Activated naive CD8-positive, alpha-beta T cell treated with anti-CD3 and anti-CD28 coated beads, Interleukin-2, amount 50 U/mL, for 24 hours (primary cell): ENCODE data around the gene SUCLG2.
A peak's percentile ranks its signal among the peaks of the same experiment; 100 is the strongest.

Source experiments
- ATAC-seq: fragments of 150-1000 bp; cut with Tn5 transposase; one replicate; pipeline ENCODE4 v1.10.0; 2021
- DNase-seq: peaks from one replicate; pipeline ENCODE4 v3.0.0; 2021
- H3K27ac Mint-ChIP-seq: one replicate; pipeline ENCODE4 v1.8.0; 2021; ENCODE audit warnings: mild to moderate bottlenecking, mixed read lengths
- H3K27me3 Mint-ChIP-seq: one replicate; pipeline ENCODE4 v1.8.0; 2021; ENCODE audit warnings: mixed read lengths
- H3K36me3 Mint-ChIP-seq: one replicate; pipeline ENCODE4 v1.8.0; 2021; ENCODE audit warnings: low read depth, mixed read lengths
- H3K4me1 Mint-ChIP-seq: one replicate; pipeline ENCODE4 v1.8.0; 2021; ENCODE audit warnings: mixed read lengths
- H3K4me3 Mint-ChIP-seq: one replicate; pipeline ENCODE4 v1.8.0; 2021; ENCODE audit warnings: mild to moderate bottlenecking, moderate library complexity, mixed read lengths
- H3K9me3 Mint-ChIP-seq: one replicate; pipeline ENCODE4 v1.8.0; 2021; ENCODE audit warnings: mixed read lengths

Gene SUCLG2

DNA sequence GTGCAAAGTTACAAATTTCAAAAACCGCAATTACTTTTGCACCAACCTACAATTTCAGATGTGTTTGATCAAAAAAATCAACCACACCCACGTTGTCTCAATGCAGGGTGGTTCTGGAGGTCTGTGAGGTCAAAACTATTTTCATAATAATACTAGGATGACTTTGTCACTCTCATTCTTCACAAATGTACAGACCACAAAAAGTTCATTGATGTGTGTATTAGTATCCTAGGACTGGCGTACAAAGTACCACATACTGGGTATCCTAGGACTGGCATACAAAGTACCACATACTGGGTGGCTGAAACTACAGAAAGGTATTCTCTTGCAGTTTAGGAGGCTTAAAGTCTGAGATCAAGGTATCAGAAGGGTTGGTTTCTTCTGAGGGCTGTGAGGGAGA, 13.0 kb downstream of the SUCLG2 start:
- H3K4me3 Mint-ChIP-seq: no peak overlapping the region
- DNase-seq (no peak), ATAC-seq (peak; percentile 89)
- H3K9me3 Mint-ChIP-seq: no peaks in the 10 kb centered on the region
- H3K4me1 Mint-ChIP-seq: peaks cover 66% of the 10 kb centered on the region
- peaks cover 61% of the 10 kb centered on the region for H3K36me3 Mint-ChIP-seq
- peak overlapping the region; percentile 6 for H3K27ac Mint-ChIP-seq
- H3K27me3 Mint-ChIP-seq: no peaks in the 10 kb centered on the region

GRCh38 chr3:67640023-67640660, 14.3 kb downstream of the SUCLG2 start:
- Mint-ChIP-seq H3K4me3 (no peak overlapping the region), H3K27ac (no peak overlapping the region), H3K27me3 (no peaks in the 10 kb centered on the region), H3K9me3 (no peaks in the 10 kb centered on the region), H3K36me3 (peaks cover 59% of the 10 kb centered on the region), H3K4me1 (peaks cover 70% of the 10 kb centered on the region)
- DNase-seq: no peak
- ATAC-seq: no peak

GRCh38 chr3:67637255-67637900, 17.0 kb downstream of the SUCLG2 start:
- no peak for ATAC-seq
- peaks cover 50% of the 10 kb centered on the region for H3K36me3 Mint-ChIP-seq
- no peak overlapping the region for H3K4me3 Mint-ChIP-seq
- no peaks in the 10 kb centered on the region for H3K9me3 Mint-ChIP-seq
- H3K27ac Mint-ChIP-seq: no peak overlapping the region
- H3K4me1 Mint-ChIP-seq: peaks cover 73% of the 10 kb centered on the region
- H3K27me3 Mint-ChIP-seq: no peaks in the 10 kb centered on the region
- DNase-seq: no peak

DNA sequence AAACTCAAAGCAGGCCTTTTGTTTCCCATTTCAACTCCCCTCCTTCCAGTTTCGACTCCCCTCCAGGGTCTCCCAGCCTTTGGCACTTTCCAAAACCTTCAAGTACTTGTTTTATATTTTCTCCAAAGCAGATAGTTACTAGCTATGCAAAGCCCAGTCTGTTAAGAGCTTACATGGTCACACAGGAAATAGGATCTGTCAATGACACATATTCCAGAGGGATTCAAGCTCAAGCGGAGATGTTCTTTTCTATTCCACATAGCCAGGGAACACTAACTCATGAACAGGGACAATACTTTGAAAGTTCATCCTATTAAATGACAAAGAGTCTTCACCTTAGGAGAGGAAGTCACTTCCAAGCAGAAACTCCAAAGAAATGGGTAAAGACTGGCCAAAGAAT, 18.6 kb downstream of the SUCLG2 start:
- Mint-ChIP-seq H3K36me3 (peaks cover 40% of the 10 kb centered on the region), H3K4me3 (no peak overlapping the region), H3K27ac (no peak overlapping the region), H3K9me3 (no peaks in the 10 kb centered on the region), H3K27me3 (no peaks in the 10 kb centered on the region), H3K4me1 (peaks cover 69% of the 10 kb centered on the region)
- DNase-seq (no peak), ATAC-seq (no peak)

- H3K4me3 Mint-ChIP-seq: no peak overlapping the region
- peaks cover 68% of the 10 kb centered on the region for H3K4me1 Mint-ChIP-seq
- peaks cover 35% of the 10 kb centered on the region for H3K36me3 Mint-ChIP-seq
- no peaks in the 10 kb centered on the region for H3K9me3 Mint-ChIP-seq
- H3K27ac Mint-ChIP-seq: peak overlapping the region; percentile 19
- no peaks in the 10 kb centered on the region for H3K27me3 Mint-ChIP-seq
- DNase-seq: no peak
- ATAC-seq: peak; percentile 90
Observed at GRCh38 chr3:67635257-67635656, 19.2 kb downstream of the SUCLG2 start.

DNA sequence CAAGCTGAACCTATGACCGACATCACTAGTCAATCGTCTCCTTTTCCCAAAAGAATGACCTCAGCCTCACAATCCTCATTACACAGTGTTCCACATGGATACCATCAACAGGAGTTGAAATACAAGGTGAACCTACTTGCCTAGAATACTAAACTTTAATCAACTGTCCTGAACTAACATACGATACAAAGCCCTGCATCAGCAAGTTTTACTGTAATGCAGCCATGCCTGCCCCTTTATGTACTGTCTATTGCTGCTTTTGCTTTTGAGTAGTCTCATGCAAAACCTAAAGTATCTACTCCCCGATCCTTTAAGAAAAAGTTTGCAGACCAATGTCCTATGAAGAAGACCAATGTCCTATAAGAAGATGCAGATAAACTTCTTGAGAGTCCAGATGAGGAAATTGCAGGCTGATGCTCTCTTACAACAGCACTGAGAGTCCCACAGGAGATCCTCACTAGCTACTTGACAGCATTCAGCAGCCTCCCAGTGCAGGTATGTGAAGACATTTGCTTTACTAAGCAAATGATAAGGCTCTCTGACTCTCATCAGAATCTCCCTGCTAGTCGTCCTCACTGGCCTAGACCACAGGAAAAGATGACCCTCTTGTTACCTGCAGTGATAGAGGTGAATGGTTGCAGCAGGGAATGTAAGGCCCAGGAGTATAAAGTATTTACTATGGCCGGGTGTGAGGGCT, 23.6 kb downstream of the SUCLG2 start:
- Mint-ChIP-seq H3K27me3 (no peaks in the 10 kb centered on the region), H3K36me3 (peaks cover 40% of the 10 kb centered on the region), H3K4me1 (peaks cover 44% of the 10 kb centered on the region), H3K27ac (no peak overlapping the region), H3K4me3 (no peak overlapping the region), H3K9me3 (peaks cover 4% of the 10 kb centered on the region)
- ATAC-seq (no peak), DNase-seq (no peak)

GRCh38 chr3:67624687-67625086, 29.7 kb downstream of the SUCLG2 start:
- Mint-ChIP-seq H3K36me3 (peaks cover 57% of the 10 kb centered on the region), H3K27me3 (no peaks in the 10 kb centered on the region), H3K4me1 (peaks cover 34% of the 10 kb centered on the region), H3K4me3 (no peak overlapping the region), H3K27ac (peak overlapping the region; percentile 3), H3K9me3 (peaks cover 4% of the 10 kb centered on the region)
- ATAC-seq (no peak), DNase-seq (no peak)

DNA sequence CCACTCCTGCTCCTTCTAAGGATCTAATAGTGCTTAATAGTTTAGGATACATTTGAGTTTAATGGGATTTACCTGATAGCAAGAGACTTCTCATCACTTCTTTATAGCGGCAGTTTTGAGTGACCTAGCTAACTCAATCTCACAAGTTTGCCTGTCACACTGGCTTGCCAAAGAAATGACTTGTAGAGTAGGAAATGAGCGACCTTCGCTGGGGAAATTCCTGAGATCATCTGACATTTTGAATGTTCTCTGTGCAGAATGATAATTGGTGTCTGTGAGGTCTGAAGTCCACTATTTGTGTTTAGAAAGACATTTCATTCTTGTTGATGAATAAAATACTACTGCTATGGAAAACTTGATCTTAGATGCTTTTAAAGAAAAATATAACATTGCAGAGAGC, 30.3 kb downstream of the SUCLG2 start:
- peaks cover 34% of the 10 kb centered on the region for H3K4me1 Mint-ChIP-seq
- H3K27ac Mint-ChIP-seq: peak overlapping the region; percentile 3
- DNase-seq (no peak), ATAC-seq (peak; percentile 68)
- H3K36me3 Mint-ChIP-seq: peaks cover 59% of the 10 kb centered on the region
- no peaks in the 10 kb centered on the region for H3K27me3 Mint-ChIP-seq
- peaks cover 4% of the 10 kb centered on the region for H3K9me3 Mint-ChIP-seq
- no peak overlapping the region for H3K4me3 Mint-ChIP-seq

DNA sequence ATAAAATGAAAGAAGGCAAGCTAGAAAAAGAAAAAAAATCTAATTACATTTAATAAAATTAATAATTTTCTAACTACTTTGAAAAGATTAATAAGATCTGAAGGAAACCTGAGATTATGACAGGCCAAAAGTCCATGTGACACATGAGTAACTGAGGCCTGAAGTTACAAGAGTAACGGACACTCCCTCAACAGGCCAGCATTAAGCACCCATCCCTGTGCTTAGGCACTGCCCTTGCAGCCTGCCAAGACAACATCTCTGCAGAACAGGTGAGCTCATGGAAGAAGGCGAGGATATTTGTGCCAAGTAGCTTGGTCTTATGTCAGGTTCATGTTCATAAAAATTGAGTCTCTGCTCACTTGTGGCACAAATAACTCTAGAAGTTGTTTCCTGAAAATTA, 31.8 kb downstream of the SUCLG2 start:
- Mint-ChIP-seq H3K36me3 (peaks cover 60% of the 10 kb centered on the region), H3K9me3 (peaks cover 4% of the 10 kb centered on the region), H3K4me1 (peaks cover 32% of the 10 kb centered on the region), H3K4me3 (no peak overlapping the region), H3K27ac (no peak overlapping the region), H3K27me3 (no peaks in the 10 kb centered on the region)
- ATAC-seq (no peak), DNase-seq (no peak)

GRCh38 chr3:67620869-67621268, 33.5 kb downstream of the SUCLG2 start:
- no peak for DNase-seq
- Mint-ChIP-seq H3K36me3 (peaks cover 65% of the 10 kb centered on the region), H3K4me3 (no peak overlapping the region), H3K9me3 (no peaks in the 10 kb centered on the region), H3K27ac (no peak overlapping the region), H3K27me3 (no peaks in the 10 kb centered on the region), H3K4me1 (peaks cover 33% of the 10 kb centered on the region)
- no peak for ATAC-seq

- no peaks in the 10 kb centered on the region for H3K9me3 Mint-ChIP-seq
- peaks cover 25% of the 10 kb centered on the region for H3K4me1 Mint-ChIP-seq
- no peak overlapping the region for H3K27ac Mint-ChIP-seq
- H3K4me3 Mint-ChIP-seq: no peak overlapping the region
- peaks cover 66% of the 10 kb centered on the region for H3K36me3 Mint-ChIP-seq
- ATAC-seq: no peak
- H3K27me3 Mint-ChIP-seq: no peaks in the 10 kb centered on the region
- no peak for DNase-seq
Observed at GRCh38 chr3:67619991-67620390, 34.4 kb downstream of the SUCLG2 start.

GRCh38 chr3:67617518-67617917, 36.9 kb downstream of the SUCLG2 start:
- DNase-seq (no peak), ATAC-seq (no peak)
- H3K4me3 Mint-ChIP-seq: no peak overlapping the region
- H3K4me1 Mint-ChIP-seq: peaks cover 5% of the 10 kb centered on the region
- no peaks in the 10 kb centered on the region for H3K9me3 Mint-ChIP-seq
- H3K27ac Mint-ChIP-seq: no peak overlapping the region
- peaks cover 65% of the 10 kb centered on the region for H3K36me3 Mint-ChIP-seq
- no peaks in the 10 kb centered on the region for H3K27me3 Mint-ChIP-seq

- no peak for ATAC-seq
- Mint-ChIP-seq H3K27me3 (no peaks in the 10 kb centered on the region), H3K9me3 (no peaks in the 10 kb centered on the region), H3K4me1 (peaks cover 11% of the 10 kb centered on the region), H3K36me3 (peaks cover 69% of the 10 kb centered on the region), H3K27ac (no peak overlapping the region), H3K4me3 (no peak overlapping the region)
- no peak for DNase-seq
Observed at GRCh38 chr3:67616046-67616445, 38.4 kb downstream of the SUCLG2 start.

- Mint-ChIP-seq H3K4me1 (peaks cover 21% of the 10 kb centered on the region), H3K36me3 (peaks cover 77% of the 10 kb centered on the region), H3K27ac (no peak overlapping the region), H3K9me3 (no peaks in the 10 kb centered on the region), H3K4me3 (no peak overlapping the region), H3K27me3 (no peaks in the 10 kb centered on the region)
- DNase-seq: no peak
- ATAC-seq: no peak
Observed at GRCh38 chr3:67614195-67614594, 40.2 kb downstream of the SUCLG2 start.

DNA sequence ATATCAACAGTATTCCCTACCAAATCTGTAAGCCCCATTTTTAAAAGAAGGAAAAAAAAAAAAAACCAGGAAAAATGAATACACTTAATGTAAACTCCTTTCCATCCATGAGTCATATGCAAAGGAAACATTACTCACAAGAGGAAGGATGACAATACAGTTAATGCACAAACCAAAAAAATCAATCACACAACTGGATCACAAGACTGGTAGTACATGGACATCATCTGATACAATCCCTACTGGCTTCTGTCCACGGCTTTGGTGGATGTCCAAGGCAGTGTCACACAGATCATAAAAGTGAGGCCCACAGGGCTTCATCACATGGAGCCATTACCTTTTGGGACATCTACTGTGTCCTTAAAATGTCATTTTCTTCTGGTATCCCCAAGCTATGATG, 44.0 kb downstream of the SUCLG2 start:
- Mint-ChIP-seq H3K4me3 (no peak overlapping the region), H3K4me1 (peaks cover 39% of the 10 kb centered on the region), H3K36me3 (peaks cover 83% of the 10 kb centered on the region), H3K27me3 (no peaks in the 10 kb centered on the region), H3K27ac (peak overlapping the region; percentile 65), H3K9me3 (peaks cover 4% of the 10 kb centered on the region)
- no peak for DNase-seq
- no peak for ATAC-seq
